Raji (cell line): ENCODE results near the gene AVPR2.

ENCODE experiments used
- POLR2A ChIP-seq: IDR thresholded peaks from 2 replicates; pipeline ENCODE4 v1.6.1; 2011; ENCODE audit warnings: low read depth, low read length, control low read depth; ENCODE audit not compliant: insufficient read depth

The AVPR2 gene

GRCh38 chrX:153877571-153878261, 26.8 kb upstream of the AVPR2 start:
- TF ChIP-seq POLR2A: no peak

- no peak for TF ChIP-seq POLR2A
Measured at GRCh38 chrX:153878345-153878744, 26.1 kb upstream of the AVPR2 start.

GRCh38 chrX:153878969-153879653, 25.4 kb upstream of the AVPR2 start:
- no peak for TF ChIP-seq POLR2A

GRCh38 chrX:153879741-153880439, 24.6 kb upstream of the AVPR2 start:
- TF ChIP-seq POLR2A: no peak

- no peak for TF ChIP-seq POLR2A
Measured at GRCh38 chrX:153880440-153880815, 24.0 kb upstream of the AVPR2 start.

GRCh38 chrX:153881281-153881680, 23.2 kb upstream of the AVPR2 start:
- TF ChIP-seq POLR2A: no peak

- TF ChIP-seq POLR2A: no peak
Measured at GRCh38 chrX:153882086-153882498, 22.4 kb upstream of the AVPR2 start.

GRCh38 chrX:153882557-153882956, 21.9 kb upstream of the AVPR2 start:
- TF ChIP-seq POLR2A: no peak

- no peak for TF ChIP-seq POLR2A
Measured at GRCh38 chrX:153883163-153883843, 21.2 kb upstream of the AVPR2 start.

- TF ChIP-seq POLR2A: no peak
Measured at GRCh38 chrX:153884136-153884535, 20.3 kb upstream of the AVPR2 start.

- TF ChIP-seq POLR2A: no peak
Measured at GRCh38 chrX:153884590-153884989, 19.9 kb upstream of the AVPR2 start.

GRCh38 chrX:153885208-153885787, 19.2 kb upstream of the AVPR2 start:
- no peak for TF ChIP-seq POLR2A

GRCh38 chrX:153885968-153886903, 18.2 kb upstream of the AVPR2 start, which contains the start of gene L1CAM:
TSS of gene L1CAM (minus strand) at chrX:153886173. CDS start at chrX:153875836, 10,337 bp downstream.
- TF ChIP-seq POLR2A: no peak

GRCh38 chrX:153886915-153887314, 17.6 kb upstream of the AVPR2 start:
- TF ChIP-seq POLR2A: no peak
